Measurements from ENCODE around the gene EXOC3L2.
"Not testable (repeated sequence)": the region's sequence is repeated elsewhere in the genome, so short reads cannot be mapped to it uniquely, and the experiment has no call there.

The EXOC3L2 gene

GRCh38 chr19:45271735-45272108, 26.5 kb upstream of the EXOC3L2 start:
- TF ChIP-seq CTCF (IDR thresholded peaks at IDR 0.05; ENCODE audit: control insufficient read depth, insufficient read depth, low read depth, low read length, missing control alignments) = no peak

GRCh38 chr19:45271098-45271734, 26.0 kb upstream of the EXOC3L2 start:
- no peak overlapping the region for H3K4me3 ChIP-seq (ENCODE audit: control insufficient read depth, low read depth, low read length)
- no peak for DNase-seq (ENCODE audit: low read depth)
- TF ChIP-seq CTCF (IDR thresholded peaks at IDR 0.05; ENCODE audit: control insufficient read depth, insufficient read depth, low read depth, low read length, missing control alignments) = no peak

More at GRCh38 chr19:45271735-45272108, 26.5 kb upstream of the EXOC3L2 start:
- H3K4me3 ChIP-seq (ENCODE audit: control insufficient read depth, low read depth, low read length) = no peak overlapping the region
- DNase-seq (ENCODE audit: low read depth) = no peak

- H3K4me3 ChIP-seq (ENCODE audit: control insufficient read depth, low read depth, low read length); DNase-seq (ENCODE audit: low read depth): not testable (repeated sequence)
Observed at GRCh38 chr19:45269939-45270338, 24.7 kb upstream of the EXOC3L2 start.

DNA sequence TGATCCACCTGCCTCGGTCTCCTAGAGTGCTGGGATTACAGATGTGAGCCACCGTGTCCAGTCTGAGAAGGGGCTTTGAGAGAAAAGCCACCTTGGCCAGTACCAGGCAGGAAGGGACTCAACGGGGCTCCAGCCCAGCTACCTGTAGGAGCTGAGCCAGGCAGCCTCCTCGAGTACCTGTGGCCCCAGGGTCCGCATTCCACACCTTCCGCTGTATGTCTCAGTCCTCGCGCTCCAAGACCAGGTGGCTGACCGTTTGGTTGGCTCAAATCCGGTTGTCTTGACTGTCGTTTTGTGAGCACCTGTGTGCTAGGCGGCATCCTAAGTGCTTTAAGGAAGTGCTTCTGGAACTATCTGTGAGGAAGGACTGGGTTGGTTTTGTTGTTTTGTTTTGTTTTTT, 22.1 kb upstream of the EXOC3L2 start:
- H3K4me3 ChIP-seq (ENCODE audit: control insufficient read depth, low read depth, low read length) = no peak overlapping the region
- TF ChIP-seq CTCF (IDR thresholded peaks at IDR 0.05; ENCODE audit: control insufficient read depth, insufficient read depth, low read depth, low read length, missing control alignments) = no peak
- DNase-seq (ENCODE audit: low read depth) = no peak

DNA sequence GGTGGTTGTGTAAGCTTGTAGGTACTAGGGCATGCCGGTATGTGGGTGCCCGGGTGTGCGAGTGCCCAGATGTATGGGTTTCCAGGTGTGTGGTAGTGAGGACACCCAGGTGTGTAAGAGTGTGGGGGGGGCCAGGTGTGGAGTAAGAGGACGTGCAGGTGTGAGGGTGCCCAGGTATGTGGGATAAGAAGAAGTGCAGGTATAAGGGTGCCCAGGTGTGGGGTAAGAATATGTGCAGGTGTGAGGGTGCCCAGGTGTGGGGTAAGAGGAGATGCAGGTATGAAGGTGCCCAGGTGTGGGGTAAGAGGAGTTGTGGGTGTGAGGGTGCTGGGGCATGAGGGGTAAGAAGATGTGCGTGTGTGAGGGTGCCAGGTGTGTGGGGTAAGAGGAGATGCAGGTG, 20.2 kb upstream of the EXOC3L2 start:
- TF ChIP-seq CTCF (IDR thresholded peaks at IDR 0.05; ENCODE audit: control insufficient read depth, insufficient read depth, low read depth, low read length, missing control alignments) = no peak
- no peak for DNase-seq (ENCODE audit: low read depth)
- H3K4me3 ChIP-seq (ENCODE audit: control insufficient read depth, low read depth, low read length) = no peak overlapping the region

GRCh38 chr19:45264781-45265317, 19.6 kb upstream of the EXOC3L2 start:
- H3K4me3 ChIP-seq (ENCODE audit: control insufficient read depth, low read depth, low read length) = no peak overlapping the region
- no peak for TF ChIP-seq CTCF (IDR thresholded peaks at IDR 0.05; ENCODE audit: control insufficient read depth, insufficient read depth, low read depth, low read length, missing control alignments)
- no peak for DNase-seq (ENCODE audit: low read depth)

DNA sequence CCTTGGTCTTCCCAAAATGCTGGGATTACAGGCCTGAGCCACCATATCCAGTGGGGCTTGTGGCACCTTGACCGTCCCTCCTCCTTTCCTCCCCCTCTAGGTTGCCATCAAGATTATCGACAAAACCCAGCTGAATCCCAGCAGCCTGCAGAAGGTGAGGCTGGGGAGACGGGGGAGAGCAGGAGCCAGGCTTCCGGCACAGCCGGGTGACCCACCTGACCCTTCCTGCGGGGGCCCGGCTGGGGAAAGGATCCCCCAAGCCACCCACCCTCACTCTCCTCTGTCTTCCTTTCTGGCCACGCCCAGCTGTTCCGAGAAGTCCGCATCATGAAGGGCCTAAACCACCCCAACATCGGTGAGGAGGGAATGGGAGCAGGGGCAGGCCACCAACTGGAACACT, 17.8 kb upstream of the EXOC3L2 start:
- TF ChIP-seq CTCF (IDR thresholded peaks at IDR 0.05; ENCODE audit: control insufficient read depth, insufficient read depth, low read depth, low read length, missing control alignments) = no peak
- H3K4me3 ChIP-seq (ENCODE audit: control insufficient read depth, low read depth, low read length) = no peak overlapping the region
- DNase-seq (ENCODE audit: low read depth) = no peak
